HEK293 (cell line): ENCODE measurements around the gene RFNG.
"Not testable (repeated sequence)": the region's sequence is repeated elsewhere in the genome, so short reads cannot be mapped to it uniquely, and the experiment has no call there.

Experiments
- KLF8 ChIP-seq: fragments of 450-650 bp; formaldehyde crosslinking; IDR thresholded peaks from 2 replicates; pipeline ENCODE4 v1.5.1; 2016; ENCODE audit warnings: missing biosample characterization, missing genetic modification characterization
- TF ChIP-seq, protein P1 (sequence below): fragments of 450-650 bp; formaldehyde crosslinking; conservative IDR thresholded peaks from 2 replicates; pipeline ENCODE4 v1.5.1; 2016; ENCODE audit warnings: low read depth, missing biosample characterization, missing genetic modification characterization
- TF ChIP-seq, protein P2 (sequence below): fragments of 450-650 bp; formaldehyde crosslinking; IDR thresholded peaks from 2 replicates; pipeline ENCODE4 v1.5.1; 2016; ENCODE audit warnings: missing biosample characterization, missing genetic modification characterization

DNA sequence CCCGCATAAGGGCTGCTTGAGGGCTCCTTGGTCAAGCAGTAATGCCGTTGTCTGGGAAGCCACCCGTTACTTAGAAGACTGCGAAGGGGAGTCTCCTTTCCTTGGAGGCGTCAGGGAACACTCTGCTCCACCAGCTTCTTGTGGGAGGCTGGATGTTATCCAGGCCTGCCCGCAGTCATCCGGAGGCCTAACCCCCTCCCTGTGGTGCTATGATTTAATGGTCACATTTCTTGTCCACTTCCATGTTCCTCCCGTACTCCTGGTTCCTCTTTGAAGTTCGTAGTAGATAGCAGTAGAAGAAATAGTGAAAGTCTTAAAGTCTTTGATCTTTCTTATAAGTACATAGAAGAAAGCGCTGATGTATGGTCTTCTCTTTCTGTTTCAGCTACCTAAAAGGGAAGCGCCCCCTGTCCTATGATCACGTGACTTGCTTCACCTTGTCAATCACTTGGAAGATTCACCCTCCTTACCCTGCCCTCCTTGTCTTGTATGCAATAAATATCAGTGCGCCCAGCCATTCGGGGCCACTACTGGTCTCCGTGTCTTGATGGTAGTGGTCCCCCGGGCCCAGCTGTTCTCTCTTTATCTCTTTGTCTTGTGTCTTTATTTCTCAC, 12.7 kb downstream of the RFNG start:
- TF ChIP-seq KLF8 (tag by site-specific recombination) = not testable (repeated sequence)
- TF ChIP-seq, protein P1, sequence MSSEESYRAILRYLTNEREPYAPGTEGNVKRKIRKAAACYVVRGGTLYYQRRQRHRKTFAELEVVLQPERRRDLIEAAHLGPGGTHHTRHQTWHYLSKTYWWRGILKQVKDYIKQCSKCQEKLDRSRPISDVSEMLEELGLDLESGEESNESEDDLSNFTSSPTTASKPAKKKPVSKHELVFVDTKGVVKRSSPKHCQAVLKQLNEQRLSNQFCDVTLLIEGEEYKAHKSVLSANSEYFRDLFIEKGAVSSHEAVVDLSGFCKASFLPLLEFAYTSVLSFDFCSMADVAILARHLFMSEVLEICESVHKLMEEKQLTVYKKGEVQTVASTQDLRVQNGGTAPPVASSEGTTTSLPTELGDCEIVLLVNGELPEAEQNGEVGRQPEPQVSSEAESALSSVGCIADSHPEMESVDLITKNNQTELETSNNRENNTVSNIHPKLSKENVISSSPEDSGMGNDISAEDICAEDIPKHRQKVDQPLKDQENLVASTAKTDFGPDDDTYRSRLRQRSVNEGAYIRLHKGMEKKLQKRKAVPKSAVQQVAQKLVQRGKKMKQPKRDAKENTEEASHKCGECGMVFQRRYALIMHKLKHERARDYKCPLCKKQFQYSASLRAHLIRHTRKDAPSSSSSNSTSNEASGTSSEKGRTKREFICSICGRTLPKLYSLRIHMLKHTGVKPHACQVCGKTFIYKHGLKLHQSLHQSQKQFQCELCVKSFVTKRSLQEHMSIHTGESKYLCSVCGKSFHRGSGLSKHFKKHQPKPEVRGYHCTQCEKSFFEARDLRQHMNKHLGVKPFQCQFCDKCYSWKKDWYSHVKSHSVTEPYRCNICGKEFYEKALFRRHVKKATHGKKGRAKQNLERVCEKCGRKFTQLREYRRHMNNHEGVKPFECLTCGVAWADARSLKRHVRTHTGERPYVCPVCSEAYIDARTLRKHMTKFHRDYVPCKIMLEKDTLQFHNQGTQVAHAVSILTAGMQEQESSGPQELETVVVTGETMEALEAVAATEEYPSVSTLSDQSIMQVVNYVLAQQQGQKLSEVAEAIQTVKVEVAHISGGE (tag by site-specific recombination) = not testable (repeated sequence)
- TF ChIP-seq, protein P2, sequence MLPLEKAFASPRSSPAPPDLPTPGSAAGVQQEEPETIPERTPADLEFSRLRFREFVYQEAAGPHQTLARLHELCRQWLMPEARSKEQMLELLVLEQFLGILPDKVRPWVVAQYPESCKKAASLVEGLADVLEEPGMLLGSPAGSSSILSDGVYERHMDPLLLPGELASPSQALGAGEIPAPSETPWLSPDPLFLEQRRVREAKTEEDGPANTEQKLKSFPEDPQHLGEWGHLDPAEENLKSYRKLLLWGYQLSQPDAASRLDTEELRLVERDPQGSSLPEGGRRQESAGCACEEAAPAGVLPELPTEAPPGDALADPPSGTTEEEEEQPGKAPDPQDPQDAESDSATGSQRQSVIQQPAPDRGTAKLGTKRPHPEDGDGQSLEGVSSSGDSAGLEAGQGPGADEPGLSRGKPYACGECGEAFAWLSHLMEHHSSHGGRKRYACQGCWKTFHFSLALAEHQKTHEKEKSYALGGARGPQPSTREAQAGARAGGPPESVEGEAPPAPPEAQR (tag by site-specific recombination) = not testable (repeated sequence)
